Endothelial cell of umbilical vein (primary cell): ENCODE data around the gene ZNF687. TPM values are rescaled to one million over a fixed set of nuclear protein-coding genes. Genes with fewer than 3 reads are reported as not detected.

Source experiments
- BruUV-seq: library from RNA; stranded (reverse); fragments of 400-500 nt; replicated peaks from 2 replicates; lab custom pipeline; 2021; lab: Mats Ljungman, UMichigan
- CTCF ChIA-PET: fragments of 300-600, 350-600 bp; sonication (Branson Sonifier 250); formaldehyde crosslinking; loops from one replicate; lab custom pipeline; 2021; ENCODE audit warnings: antibody characterized with exemption, inconsistent platforms; lab: Charles Lee
- POLR2A ChIA-PET: fragments of 300-600, 350-600 bp; sonication (Branson Sonifier 250); formaldehyde crosslinking; loops from one replicate; lab custom pipeline; 2021; ENCODE audit warnings: antibody characterized with exemption, inconsistent platforms; lab: Charles Lee
- DNase-seq: peaks from one replicate; pipeline ENCODE4 v3.0.0-alpha.2; 2011; ENCODE audit warnings: low read depth, low spot score
- FAIRE-seq: peaks from 2 replicates; lab custom pipeline; 2011; peaks lifted over from hg19 to GRCh38; lab: Jason Lieb, UNC
- H2AFZ ChIP-seq: 2 replicates; pipeline ENCODE4 v1.6.0; 2012; ENCODE audit warnings: low read depth, low read length, control low read depth, inconsistent platforms
- H3K27ac ChIP-seq: 2 replicates; pipeline ENCODE4 v1.5.1; 2011; ENCODE audit warnings: low read depth, mild to moderate bottlenecking, control low read depth, low read length, moderate library complexity; ENCODE audit not compliant: insufficient read depth
- H3K27me3 ChIP-seq, 2 experiments: 2 replicates each; pipeline versions ENCODE4 v1.6.0 to v1.6.1; 2011; ENCODE audit warnings: low read length in 2 of 2, mixed read lengths in 1 of 2; ENCODE audit not compliant: control insufficient read depth in 2 of 2, insufficient read depth in 2 of 2
- H3K36me3 ChIP-seq, 2 experiments: 2 replicates in 1 of 2; 3 replicates in 1 of 2; pipeline ENCODE4 v1.5.1; 2011; ENCODE audit warnings: low read length in 2 of 2, mild to moderate bottlenecking in 1 of 2, moderate library complexity in 1 of 2; ENCODE audit not compliant: control insufficient read depth in 2 of 2, insufficient read depth in 2 of 2; ENCODE audit errors: extremely low read depth in 1 of 2
- H3K4me1 ChIP-seq: 3 replicates; pipeline ENCODE4 v1.5.1; 2011; ENCODE audit warnings: mild to moderate bottlenecking, low read length; ENCODE audit not compliant: control insufficient read depth, insufficient read depth; ENCODE audit errors: extremely low read depth
- H3K4me2 ChIP-seq: 2 replicates; pipeline ENCODE4 v1.6.1; 2011; ENCODE audit warnings: low read length, control low read depth, mixed read lengths; ENCODE audit not compliant: insufficient read depth
- H3K4me3 ChIP-seq, 3 experiments: fragments of 200-600 bp in 1 of 3; sonication (generic), shearing (Covaris generic) in 1 of 3; replicated peaks in 1 of 3; 2 replicates each; pipeline ENCODE4 v1.5.1; 2011 to 2016; ENCODE audit warnings: control low read depth in 3 of 3, low read length in 3 of 3, mild to moderate bottlenecking in 2 of 3, inconsistent platforms in 1 of 3, low read depth in 1 of 3, moderate library complexity in 1 of 3; ENCODE audit not compliant: insufficient read depth in 1 of 3
- H3K79me2 ChIP-seq: 2 replicates; pipeline ENCODE4 v1.6.0; 2012; ENCODE audit warnings: low read length, inconsistent platforms; ENCODE audit not compliant: control insufficient read depth, insufficient read depth
- H3K9ac ChIP-seq: replicated peaks from 2 replicates; pipeline ENCODE3; 2011; ENCODE audit warnings: low read length, control low read depth; ENCODE audit not compliant: insufficient read depth; ENCODE audit errors: extremely low read depth
- H3K9me1 ChIP-seq: replicated peaks from 3 replicates; pipeline ENCODE4 v1.6.0; 2011; ENCODE audit warnings: mild to moderate bottlenecking, low read length; ENCODE audit not compliant: control insufficient read depth, insufficient read depth; ENCODE audit errors: extremely low read depth
- H3K9me3 ChIP-seq: replicated peaks from 2 replicates; pipeline ENCODE4 v1.5.1; 2012; ENCODE audit warnings: low read length, inconsistent platforms; ENCODE audit not compliant: control insufficient read depth, insufficient read depth
- H4K20me1 ChIP-seq: replicated peaks from 2 replicates; pipeline ENCODE3; 2011; ENCODE audit warnings: mild to moderate bottlenecking, low read length; ENCODE audit not compliant: control insufficient read depth, insufficient read depth; ENCODE audit errors: extremely low read depth
- CTCF ChIP-seq, 2 donors: IDR thresholded peaks; 1 replicate in 1 of 2; 2 replicates in 1 of 2; pipeline ENCODE4 v1.5.1; 2011; ENCODE audit warnings: low read length in 2 of 2, mild to moderate bottlenecking in 2 of 2, moderate library complexity in 2 of 2, control low read depth in 1 of 2, inconsistent platforms in 1 of 2, low read depth in 1 of 2; ENCODE audit not compliant: insufficient read depth in 1 of 2; ENCODE audit errors: extremely low read depth in 1 of 2
- EZH2 ChIP-seq: IDR thresholded peaks from 2 replicates; pipeline ENCODE4 v1.6.1; 2012; ENCODE audit warnings: borderline replicate concordance, low read depth, mild to moderate bottlenecking, moderate library complexity, low read length, inconsistent platforms; ENCODE audit not compliant: severe bottlenecking
- GATA2 ChIP-seq: IDR thresholded peaks from 2 replicates; pipeline ENCODE4 v1.7.0; 2011; ENCODE audit warnings: low read depth, mild to moderate bottlenecking, moderate library complexity, mixed read lengths, low read length; ENCODE audit not compliant: insufficient read length, insufficient read depth
- JUN ChIP-seq: IDR thresholded peaks from 2 replicates; pipeline ENCODE4 v1.6.1; 2011; ENCODE audit warnings: borderline replicate concordance, low read depth; ENCODE audit not compliant: insufficient read length, insufficient read depth
- MYC ChIP-seq: IDR thresholded peaks from one replicate; pipeline ENCODE4 v1.6.1; 2011; ENCODE audit warnings: mild to moderate bottlenecking, low read depth, low read length
- POLR2AphosphoS5 ChIP-seq: IDR thresholded peaks from 2 replicates; pipeline ENCODE4 v1.6.1; 2012; ENCODE audit warnings: low read depth, mild to moderate bottlenecking, control low read depth, low read length, moderate library complexity; ENCODE audit not compliant: insufficient read depth
- dilution Hi-C: fragments of 300-500 bp; cut with MboI; formaldehyde crosslinking; loops from one replicate; pipeline ENCODE4 v1.15.0; 2019; ENCODE audit warnings: low sequenced_read_pairs; ENCODE audit not compliant: extremely low pct_ligation_motif_present
- intact Hi-C: fragments of 100-400 bp; cut with micrococcal nuclease; formaldehyde crosslinking; loops from one replicate; pipeline ENCODE4 v1.10.0; 2022
- polyA plus RNA-seq, 4 experiments: library from polyadenylated mRNA; depleted of rRNA in 3 of 4; stranded (reverse) in 3 of 4; unstranded in 1 of 4; fragments of >200 nt; gene quantifications; 2 replicates each; pipeline versions ENCODE4 v1.2.1 to v1.2.3, GENCODE V29; 2011 to 2012; ENCODE audit warnings: missing spikeins in 1 of 4
- total RNA-seq: library from RNA; stranded (reverse); gene quantifications from 2 replicates; pipeline ENCODE4 v1.2.3, GENCODE V29; 2021

The ZNF687 gene
- total and polyA plus RNA-seq, 2 donors (not counting 3 experiments of a cell fraction or from before 2014, with no cell fraction given) = 17.9 to 20.1 TPM

DNA sequence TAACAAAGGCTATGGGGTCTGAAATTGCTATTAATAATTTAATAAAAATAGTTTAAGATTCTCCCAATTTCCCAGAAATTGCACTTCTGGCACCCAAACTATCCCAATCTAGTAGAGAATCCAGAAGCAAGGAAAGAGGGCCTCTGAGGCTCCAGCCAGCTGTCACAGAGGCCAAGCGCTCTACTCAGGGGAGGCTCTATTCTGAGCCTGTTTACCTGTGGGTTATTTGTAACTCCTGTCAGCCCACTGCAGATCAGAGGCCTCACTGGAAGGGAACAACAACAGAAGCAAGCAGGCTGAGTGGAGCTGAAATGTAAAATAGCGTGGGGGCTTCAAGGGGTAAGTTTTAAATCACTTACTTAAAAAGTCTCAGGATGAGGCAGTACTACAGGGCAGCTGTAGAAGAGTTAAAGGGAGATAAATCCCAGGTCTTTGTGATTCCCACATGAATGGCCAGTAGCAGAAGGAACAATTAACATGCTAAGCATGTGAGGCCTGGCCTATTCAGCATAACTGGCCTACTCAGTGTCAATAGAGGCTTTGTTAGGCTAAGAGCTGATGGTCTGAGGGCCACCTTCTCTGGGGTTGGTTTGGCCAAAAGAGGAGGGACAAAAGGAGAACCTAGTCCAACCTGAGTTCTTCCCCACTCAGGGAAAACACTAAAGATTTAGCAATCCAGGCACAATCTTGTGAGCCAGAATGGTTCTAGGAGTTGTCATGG, 12.8 kb downstream of the ZNF687 start:
- intact Hi-C loops = no loop called here

GRCh38 chr1:151309811-151310323, 27.8 kb downstream of the ZNF687 start:
- no peak for TF ChIP-seq EZH2
- TF ChIP-seq CTCF (IDR thresholded peaks at IDR 0.05; ENCODE audit: extremely low read depth in 1 of 2, insufficient read depth in 1 of 2, low read depth in 1 of 2, low read length in 2 of 2) = no peak
- no peak for TF ChIP-seq POLR2AphosphoS5
- no peak for TF ChIP-seq MYC
- no peak for TF ChIP-seq JUN
- no peak for TF ChIP-seq GATA2
- H3K27ac ChIP-seq = no peak overlapping the region
- H3K4me2 ChIP-seq = no peak overlapping the region
- H3K9me1 ChIP-seq = no peaks in the 10 kb centered on the region
- peaks cover 18 to 35% of the 10 kb centered on the region in 2 experiments for H3K36me3 ChIP-seq
- no peak overlapping the region for H3K4me3 ChIP-seq
- no peaks in the 10 kb centered on the region for H3K9me3 ChIP-seq
- intact Hi-C loops (no loop called here), dilution Hi-C loops (no loop called here)
- ChIA-PET CTCF (interaction anchor here (0.9 to 22.0 kb wide), 4 partner anchors 8 to 425 kb away, joined by 3 to 674 read pairs (median 42); no protein-coding TSS in a partner anchor), POLR2A (no interaction called here)
- no peak overlapping the region for H2AFZ ChIP-seq
- H4K20me1 ChIP-seq = no peaks in the 10 kb centered on the region
- peaks cover 37% of the 10 kb centered on the region for H3K4me1 ChIP-seq
- no peak for FAIRE-seq
- H3K79me2 ChIP-seq = peaks cover 18% of the 10 kb centered on the region
- no peaks in the 10 kb centered on the region for H3K27me3 ChIP-seq
- BruUV-seq = no TSS peak
- no peak overlapping the region for H3K9ac ChIP-seq
- DNase-seq = no peak

More for the DNA sequence above, 12.8 kb downstream of the ZNF687 start:
- Histone ChIP-seq H3K4me2 (no peak overlapping the region), H3K9me1 (no peaks in the 10 kb centered on the region), H4K20me1 (no peaks in the 10 kb centered on the region), H3K79me2 (no peaks in the 10 kb centered on the region), H2AFZ (no peak overlapping the region), H3K4me3 (no peak overlapping the region), H3K9ac (no peak overlapping the region), H3K27me3 (no peaks in the 10 kb centered on the region), H3K27ac (no peak overlapping the region), H3K4me1 (no peaks in the 10 kb centered on the region), H3K9me3 (no peaks in the 10 kb centered on the region), H3K36me3 (peaks cover 17 to 59% of the 10 kb centered on the region in 2 experiments)
- no TSS peak for BruUV-seq
- no peak for TF ChIP-seq GATA2
- no peak for TF ChIP-seq POLR2AphosphoS5
- dilution Hi-C loops = no loop called here
- POLR2A ChIA-PET = no interaction called here
- no peak for DNase-seq
- CTCF ChIA-PET = interaction anchor here (1.0 to 22.0 kb wide), 2 partner anchors 44 to 195 kb away, joined by 3 to 674 read pairs; no protein-coding TSS in a partner anchor
- no peak for FAIRE-seq
